Measurements from ENCODE around the gene SYNRG.

DNA sequence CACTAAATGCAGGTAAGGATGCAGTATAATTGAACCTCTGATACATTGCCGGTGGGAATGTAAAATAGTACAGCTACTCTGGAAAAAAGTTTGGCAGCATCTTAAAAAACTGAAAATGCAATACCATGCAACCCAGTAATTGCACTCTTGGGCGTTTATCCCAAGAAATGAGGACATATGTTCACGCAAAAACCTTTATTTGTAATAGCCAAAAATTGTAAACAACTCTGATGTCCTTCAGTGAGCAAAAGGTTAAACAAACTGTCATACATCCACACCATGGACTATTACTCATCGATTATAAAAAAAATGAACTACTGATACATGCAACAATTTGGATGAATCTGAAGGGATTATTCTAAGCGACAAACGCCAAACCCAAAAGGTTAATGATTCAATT, 16.9 kb downstream of the SYNRG start:
- TF ChIP-seq, protein P1, sequence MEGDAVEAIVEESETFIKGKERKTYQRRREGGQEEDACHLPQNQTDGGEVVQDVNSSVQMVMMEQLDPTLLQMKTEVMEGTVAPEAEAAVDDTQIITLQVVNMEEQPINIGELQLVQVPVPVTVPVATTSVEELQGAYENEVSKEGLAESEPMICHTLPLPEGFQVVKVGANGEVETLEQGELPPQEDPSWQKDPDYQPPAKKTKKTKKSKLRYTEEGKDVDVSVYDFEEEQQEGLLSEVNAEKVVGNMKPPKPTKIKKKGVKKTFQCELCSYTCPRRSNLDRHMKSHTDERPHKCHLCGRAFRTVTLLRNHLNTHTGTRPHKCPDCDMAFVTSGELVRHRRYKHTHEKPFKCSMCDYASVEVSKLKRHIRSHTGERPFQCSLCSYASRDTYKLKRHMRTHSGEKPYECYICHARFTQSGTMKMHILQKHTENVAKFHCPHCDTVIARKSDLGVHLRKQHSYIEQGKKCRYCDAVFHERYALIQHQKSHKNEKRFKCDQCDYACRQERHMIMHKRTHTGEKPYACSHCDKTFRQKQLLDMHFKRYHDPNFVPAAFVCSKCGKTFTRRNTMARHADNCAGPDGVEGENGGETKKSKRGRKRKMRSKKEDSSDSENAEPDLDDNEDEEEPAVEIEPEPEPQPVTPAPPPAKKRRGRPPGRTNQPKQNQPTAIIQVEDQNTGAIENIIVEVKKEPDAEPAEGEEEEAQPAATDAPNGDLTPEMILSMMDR (conservative IDR thresholded peaks at IDR 0.05; ENCODE audit: low read depth, low read length), result no peak
- TF ChIP-seq EZH2 (IDR thresholded peaks at IDR 0.05; ENCODE audit: low read length, unreplicated experiment), result no peak
